PC-9 (cell line): ENCODE measurements around the gene NIP7.

ENCODE experiments used
- CTCF ChIP-seq: fragments of 200-600 bp; sonication (generic); conservative IDR thresholded peaks from 2 replicates; pipeline ENCODE4 v1.6.1; 2017; ENCODE audit warnings: mixed run types, antibody characterized with exemption, mild to moderate bottlenecking, moderate library complexity
- EZH2 ChIP-seq: fragments of 200-600 bp; sonication (generic); IDR thresholded peaks from 2 replicates; pipeline ENCODE4 v1.8.0; 2017; ENCODE audit warnings: antibody characterized with exemption, low read depth

- no peak for TF ChIP-seq CTCF
- no peak for TF ChIP-seq EZH2
Measured at GRCh38 chr16:69307091-69307490, 32.5 kb upstream of the NIP7 start.
